Stimulated activated CD4-positive, alpha-beta T cell treated with anti-CD3 and anti-CD28 coated beads, Interleukin-1b, Interleukin-23, amount 100 ng/mL, for 1 hour (primary cell): ENCODE measurements around the gene NEK5.
"Not testable (repeated sequence)": the region's sequence is repeated elsewhere in the genome, so short reads cannot be mapped to it uniquely, and the experiment has no call there.

Experiments used
- DNase-seq, 2 donors: peaks; one replicate each; pipeline ENCODE4 v3.0.0-alpha.2; 2020; ENCODE audit warnings: low read depth in 2 of 2

Gene NEK5

DNA sequence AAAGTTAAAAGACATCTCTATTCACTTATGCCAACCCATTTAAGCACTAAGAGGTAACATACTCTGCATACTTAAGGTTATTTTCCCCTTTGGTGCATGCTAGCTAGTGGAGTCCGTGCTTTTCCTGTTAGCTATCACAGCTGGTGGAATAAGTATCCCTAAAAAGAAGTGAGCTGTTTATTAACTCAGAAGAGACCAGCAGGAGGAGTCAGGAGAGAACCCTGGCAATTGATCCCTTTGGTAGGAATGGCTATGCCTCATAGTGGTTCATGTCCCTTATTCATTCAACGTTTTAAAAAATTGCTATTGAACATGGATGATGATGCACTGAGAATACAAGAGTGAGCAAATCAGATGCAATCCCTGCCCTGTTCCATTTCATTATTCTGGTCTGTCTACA is 12.4 kb upstream of the NEK5 start:
- no peak for DNase-seq

- no peak for DNase-seq
These were observed 8.6 kb upstream of the NEK5 start for GRCh38 chr13:52137489-52137888.

DNA sequence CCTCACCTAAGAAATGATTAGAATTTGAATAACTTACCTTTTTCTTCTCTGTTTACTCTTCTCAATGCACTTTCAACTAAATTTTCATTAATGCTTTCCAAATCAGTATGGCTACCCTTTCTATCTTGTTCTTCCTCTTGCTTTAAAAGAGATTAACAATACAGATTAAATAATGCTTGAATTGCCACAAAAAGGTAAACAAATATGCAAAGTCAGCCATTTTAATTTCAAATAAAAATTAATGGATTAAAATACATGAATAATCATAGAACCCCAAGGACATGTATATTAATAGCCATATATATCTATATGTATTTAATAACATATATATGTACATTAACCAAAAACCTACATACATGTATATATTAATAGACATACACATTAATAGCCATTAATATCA is 7.9 kb upstream of the NEK5 start:
- no peak for DNase-seq

DNA sequence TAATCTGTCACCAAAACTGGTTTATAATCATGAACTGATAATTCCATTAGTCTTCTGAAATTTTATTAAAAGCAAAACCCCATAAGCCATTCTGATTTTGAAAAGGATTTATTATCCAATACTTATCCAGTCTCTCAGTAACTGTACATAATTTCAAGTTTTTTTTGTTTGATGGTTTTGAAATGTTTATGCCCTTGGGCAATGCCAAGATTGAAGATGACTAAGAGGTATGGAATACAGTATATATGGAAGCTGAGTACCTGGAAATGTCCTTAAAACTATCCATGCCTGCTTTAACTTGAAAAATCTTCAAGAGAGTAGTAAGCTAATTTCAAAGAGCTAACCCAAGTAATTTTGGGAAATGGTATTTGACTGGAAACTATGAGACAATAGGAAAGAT is 1.8 kb upstream of the NEK5 start:
- DNase-seq: no peak

GRCh38 chr13:52127783-52128702 is 830 bp downstream of the NEK5 start:
- no peak for DNase-seq

- no peak for DNase-seq
These were observed 1.5 kb downstream of the NEK5 start for GRCh38 chr13:52127378-52127777.

DNA sequence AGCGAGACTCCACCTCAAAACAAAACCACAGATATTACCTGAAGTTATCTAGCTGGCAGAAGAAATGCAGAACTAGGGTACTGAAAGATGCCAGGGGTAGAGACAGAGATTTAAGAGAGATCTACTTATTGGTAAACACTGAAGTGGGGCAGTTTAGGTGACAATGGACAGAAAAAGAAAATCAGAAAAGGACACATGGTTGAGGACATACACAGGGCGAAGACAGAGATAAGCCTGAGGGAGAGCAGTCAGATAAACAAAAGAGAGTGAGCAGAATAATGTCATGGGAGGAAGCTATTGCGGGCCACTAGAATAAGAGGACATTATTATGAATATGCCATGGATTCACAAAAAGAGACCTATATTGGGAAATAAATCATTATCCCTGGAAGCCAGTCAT is 3.3 kb downstream of the NEK5 start:
- DNase-seq: no peak

DNA sequence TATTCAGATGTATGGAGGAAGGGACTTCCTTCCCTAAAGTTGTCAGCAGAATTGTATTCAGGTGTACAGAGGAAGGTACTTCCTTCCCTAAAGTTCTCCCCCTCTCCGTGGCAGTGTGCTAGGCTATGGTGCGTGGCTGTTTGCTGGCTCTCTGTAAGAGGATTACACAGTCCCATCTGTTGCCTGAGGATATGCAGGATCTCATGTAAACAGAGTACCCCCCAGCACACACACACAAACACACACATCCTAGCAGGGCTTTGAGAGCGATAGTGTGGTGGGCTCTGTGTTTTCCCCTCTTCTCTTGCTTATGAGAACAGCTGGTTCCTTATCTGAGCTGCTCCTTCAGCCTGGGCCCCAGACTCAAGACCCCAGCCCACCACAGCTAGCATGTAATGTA is 10.3 kb downstream of the NEK5 start:
- DNase-seq: no peak

DNA sequence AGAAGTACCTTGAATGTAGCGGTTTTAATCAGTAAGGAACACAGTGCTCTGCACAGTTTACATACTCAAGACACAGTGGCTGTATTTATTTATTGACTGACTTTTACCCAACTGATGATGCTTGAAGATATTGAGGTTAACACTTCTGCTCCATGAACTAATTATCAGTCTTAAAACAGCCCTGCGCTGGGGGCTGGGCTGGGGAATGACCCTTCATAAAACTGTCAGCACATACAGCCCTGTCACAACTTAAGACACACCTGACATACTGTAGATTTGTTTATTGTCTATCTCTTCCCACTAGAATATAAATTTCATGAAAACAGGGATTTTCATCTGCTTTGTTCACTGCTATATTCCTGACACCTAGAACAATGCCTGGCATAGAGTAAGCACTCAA is 10.8 kb downstream of the NEK5 start:
- no peak for DNase-seq

- no peak for DNase-seq
These were observed 16.3 kb downstream of the NEK5 start for GRCh38 chr13:52112591-52112990.

DNA sequence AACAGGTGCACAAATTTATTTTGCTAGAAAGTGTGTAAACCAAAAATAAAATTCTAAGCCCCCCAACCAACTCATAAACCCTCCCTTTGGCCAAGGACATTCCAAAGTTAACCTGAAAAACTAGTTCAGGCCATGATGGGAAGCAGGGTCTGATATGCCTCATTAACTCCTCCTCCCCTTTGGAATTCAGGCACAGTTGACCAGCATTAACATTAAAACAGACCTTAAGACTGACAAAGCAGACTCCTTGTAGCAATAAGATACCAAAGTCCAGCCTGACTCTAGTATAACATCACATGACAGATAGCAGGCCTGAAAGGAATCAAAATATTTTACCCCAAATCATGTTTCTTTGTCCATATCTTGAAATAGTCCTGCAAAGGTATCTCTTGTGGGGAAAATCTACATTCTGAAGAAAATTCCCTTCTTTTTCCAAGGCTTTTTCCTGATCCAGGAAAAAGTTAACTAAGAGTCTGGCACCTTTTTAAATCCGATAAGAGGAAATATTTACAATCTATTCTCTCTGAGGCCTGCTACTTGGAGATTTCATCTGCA is 19.7 kb downstream of the NEK5 start:
- no peak for DNase-seq

GRCh38 chr13:52105841-52106240 is 23.0 kb downstream of the NEK5 start:
- no peak for DNase-seq

GRCh38 chr13:52104624-52105023 is 24.2 kb downstream of the NEK5 start:
- DNase-seq: no peak

DNA sequence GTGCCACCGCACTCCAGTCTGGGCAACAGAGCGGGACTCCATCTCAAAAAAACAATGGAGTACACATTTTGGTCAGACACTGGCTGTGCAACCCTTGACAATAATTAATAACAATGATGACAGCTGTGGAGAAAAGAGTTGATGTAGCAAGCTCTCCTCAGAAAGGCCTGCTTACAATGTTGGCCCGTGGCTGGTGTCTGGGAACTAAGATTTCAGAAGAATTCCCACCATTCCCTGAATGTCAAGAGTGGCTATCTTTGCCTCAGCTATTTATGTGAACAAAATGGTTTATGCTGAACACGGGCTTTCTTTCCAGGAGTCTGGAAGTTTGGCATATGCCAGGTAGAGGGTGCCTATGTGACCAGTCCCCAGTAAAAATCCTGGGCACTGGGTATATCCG is 25.5 kb downstream of the NEK5 start:
- no peak for DNase-seq

DNA sequence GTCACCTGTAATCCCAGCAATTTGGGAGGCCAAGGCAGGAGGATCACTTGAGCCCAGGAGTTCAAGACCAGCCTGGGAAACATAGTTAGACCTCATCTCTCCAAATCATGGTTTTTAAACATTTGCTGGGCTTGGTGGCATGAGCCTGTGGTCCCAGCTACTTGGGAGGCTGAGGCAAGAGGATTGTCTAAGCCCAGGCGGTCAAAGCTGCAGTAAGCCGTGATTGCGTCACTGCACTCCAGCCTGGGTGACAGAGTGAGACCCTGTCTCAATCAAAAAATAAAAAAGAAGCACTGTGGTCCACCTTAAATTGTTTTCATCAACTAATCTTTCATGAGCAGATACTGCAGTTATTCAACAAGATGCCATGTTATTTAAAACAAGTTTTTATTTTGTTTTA is 26.4 kb downstream of the NEK5 start:
- not testable (repeated sequence) for DNase-seq

GRCh38 chr13:52097197-52097596 is 31.7 kb downstream of the NEK5 start:
- no peak for DNase-seq

GRCh38 chr13:52096748-52097147 is 32.1 kb downstream of the NEK5 start:
- DNase-seq: no peak

DNA sequence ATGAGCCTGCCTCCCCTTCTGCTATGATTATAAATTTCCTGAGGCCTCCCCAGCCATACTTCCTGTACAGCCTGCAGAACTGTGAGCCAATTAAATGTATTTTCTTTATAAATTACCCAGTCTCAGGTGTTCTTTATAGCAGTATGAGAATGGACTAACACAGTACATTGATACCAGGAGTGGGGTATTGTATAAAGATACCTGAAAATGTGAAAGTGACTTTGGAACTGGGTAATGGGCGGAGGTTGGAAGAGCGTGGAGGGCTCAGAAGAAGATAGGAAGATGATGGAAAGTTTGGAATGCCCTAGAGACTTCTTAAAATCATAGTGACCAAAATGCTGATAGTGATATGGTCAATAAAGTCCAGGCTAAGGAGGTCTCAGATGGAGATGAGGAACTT is 32.8 kb downstream of the NEK5 start:
- DNase-seq: no peak

GRCh38 chr13:52092087-52092486 is 36.8 kb downstream of the NEK5 start:
- no peak for DNase-seq

DNA sequence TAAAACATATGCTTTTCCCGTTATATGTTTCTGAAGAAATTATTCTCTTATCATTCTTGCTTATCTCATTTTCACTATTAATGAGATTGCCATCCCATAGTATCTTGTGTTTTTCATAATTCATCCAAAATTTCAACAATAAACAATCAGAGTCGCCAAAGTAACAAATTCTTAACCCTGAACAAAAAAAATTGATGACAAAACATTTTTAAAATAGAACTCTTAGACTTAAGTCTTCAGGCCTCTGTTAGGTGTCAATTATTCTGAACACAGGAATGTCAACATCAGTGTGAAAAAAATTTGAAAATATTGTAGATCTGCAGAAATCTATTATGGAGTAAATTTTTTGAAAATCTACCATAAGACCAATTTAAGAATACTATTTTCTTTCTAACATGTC is 37.4 kb downstream of the NEK5 start:
- DNase-seq: no peak

GRCh38 chr13:52085421-52085820 is 43.5 kb downstream of the NEK5 start:
- DNase-seq: no peak

DNA sequence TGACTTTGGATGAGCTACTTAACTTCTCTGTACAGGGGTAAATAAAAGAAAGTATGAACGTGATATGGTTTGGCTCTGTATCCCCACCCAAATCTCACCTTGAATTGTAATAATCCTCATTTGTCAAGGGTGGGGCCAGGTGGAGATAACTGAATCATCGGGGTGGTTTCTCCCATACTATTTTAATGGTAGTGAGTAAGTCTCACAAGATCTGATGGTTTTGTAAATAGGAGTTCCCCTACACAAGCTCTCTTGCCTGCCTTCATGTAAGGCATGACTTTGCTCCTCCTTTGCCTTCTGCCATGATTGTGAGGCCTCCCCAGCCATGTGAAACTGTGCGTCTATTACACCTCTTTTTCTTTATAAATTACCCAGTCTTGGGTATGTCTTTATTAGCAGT is 43.9 kb downstream of the NEK5 start:
- DNase-seq: not testable (repeated sequence)

GRCh38 chr13:52082601-52083000 is 46.3 kb downstream of the NEK5 start:
- no peak for DNase-seq

GRCh38 chr13:52079891-52080290 is 49.0 kb downstream of the NEK5 start:
- DNase-seq: not testable (repeated sequence)
